GM18499 (cell line): Measurements from ENCODE around the gene SYNGAP1.
"Not testable (repeated sequence)": the region's sequence is repeated elsewhere in the genome, so short reads cannot be mapped to it uniquely, and the experiment has no call there.

Experiments
- ATAC-seq: cut with Tn5 transposase; IDR thresholded peaks from one replicate; pipeline ENCODE4 v1.9.1; 2021; ENCODE audit warnings: moderate number of reproducible peaks; ENCODE audit not compliant: insufficient read depth, unreplicated experiment

SYNGAP1 gene

GRCh38 chr6:33459226-33459625, 39.4 kb downstream of the SYNGAP1 start:
- ATAC-seq: no peak

DNA sequence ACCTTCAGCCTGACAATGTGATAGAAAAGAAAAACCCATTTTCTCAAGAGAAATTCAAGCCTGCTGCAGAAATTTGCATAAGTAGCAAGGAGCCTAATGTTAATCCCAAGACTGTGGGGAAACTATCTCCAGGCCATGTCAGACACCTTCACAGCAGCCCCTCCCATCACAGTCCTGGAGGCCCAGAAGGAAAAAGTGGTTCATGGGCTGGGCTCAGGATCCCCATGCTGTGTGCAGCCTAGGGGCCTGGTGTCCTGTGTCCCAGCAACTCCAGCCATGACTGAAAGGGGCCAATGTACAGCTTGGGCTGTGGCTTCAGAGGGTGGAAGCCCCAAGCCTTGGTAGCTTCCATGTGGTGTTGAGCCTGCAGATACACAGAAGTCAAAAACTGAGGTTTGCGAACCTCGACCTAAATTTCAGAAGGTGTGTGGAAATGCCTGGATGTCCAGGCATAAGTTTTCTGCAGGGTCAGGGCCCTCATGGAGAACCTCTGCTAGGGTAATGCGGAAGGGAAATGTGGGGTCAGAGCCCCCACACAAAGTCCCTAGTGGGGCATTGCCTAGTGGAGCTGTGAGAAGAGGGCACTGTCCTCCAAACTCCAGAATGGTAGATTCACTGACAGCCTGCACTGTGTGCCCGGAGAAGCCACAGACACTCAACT, 46.3 kb downstream of the SYNGAP1 start:
- ATAC-seq: no peak

GRCh38 chr6:33467091-33467490, 47.2 kb downstream of the SYNGAP1 start:
- ATAC-seq: no peak

DNA sequence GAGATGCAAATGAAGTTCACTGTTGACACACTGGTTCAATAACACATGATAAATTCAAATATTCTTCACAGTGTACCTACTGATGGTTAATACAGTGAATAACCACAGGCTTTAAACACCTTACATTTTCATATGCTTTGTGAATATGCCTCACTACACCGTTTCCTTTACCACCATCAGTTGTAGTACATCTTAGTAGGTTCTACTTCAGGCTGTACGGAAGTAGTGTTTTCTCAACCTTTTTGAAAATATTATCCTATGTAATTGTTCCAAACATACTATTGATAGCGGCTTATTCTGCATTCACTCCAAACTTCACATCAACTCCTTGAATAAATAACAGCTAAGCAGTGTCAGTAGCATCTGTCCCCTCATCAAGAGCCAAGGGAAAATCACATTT, 49.8 kb downstream of the SYNGAP1 start:
- no peak for ATAC-seq

GRCh38 chr6:33477864-33478263, 58.0 kb downstream of the SYNGAP1 start:
- ATAC-seq: no peak

GRCh38 chr6:33481192-33481591, 61.3 kb downstream of the SYNGAP1 start:
- no peak for ATAC-seq

GRCh38 chr6:33482620-33483019, 62.8 kb downstream of the SYNGAP1 start:
- not testable (repeated sequence) for ATAC-seq

GRCh38 chr6:33483678-33484077, 63.8 kb downstream of the SYNGAP1 start:
- no peak for ATAC-seq

GRCh38 chr6:33484673-33485262, 64.9 kb downstream of the SYNGAP1 start:
- not testable (repeated sequence) for ATAC-seq

DNA sequence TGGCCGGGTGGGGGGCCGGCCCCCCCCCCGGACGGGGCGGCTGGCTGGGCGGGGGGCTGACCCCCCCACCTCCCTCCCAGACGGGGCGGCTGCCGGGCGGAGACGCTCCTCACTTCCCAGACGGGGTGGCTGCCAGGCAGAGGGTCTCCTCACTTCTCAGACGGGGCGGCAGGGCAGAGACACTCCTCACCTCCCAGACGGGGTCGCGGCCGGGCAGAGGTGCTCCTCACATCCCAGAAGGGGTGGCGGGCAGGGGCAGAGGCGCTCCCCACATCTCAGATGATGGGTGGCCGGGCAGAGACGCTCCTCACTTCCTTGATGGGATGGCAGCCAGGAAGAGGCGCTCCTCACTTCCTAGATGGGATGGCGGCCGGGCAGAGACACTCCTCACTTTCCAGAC, 65.8 kb downstream of the SYNGAP1 start:
- ATAC-seq: not testable (repeated sequence)

GRCh38 chr6:33488339-33488738, 68.5 kb downstream of the SYNGAP1 start:
- ATAC-seq: no peak

DNA sequence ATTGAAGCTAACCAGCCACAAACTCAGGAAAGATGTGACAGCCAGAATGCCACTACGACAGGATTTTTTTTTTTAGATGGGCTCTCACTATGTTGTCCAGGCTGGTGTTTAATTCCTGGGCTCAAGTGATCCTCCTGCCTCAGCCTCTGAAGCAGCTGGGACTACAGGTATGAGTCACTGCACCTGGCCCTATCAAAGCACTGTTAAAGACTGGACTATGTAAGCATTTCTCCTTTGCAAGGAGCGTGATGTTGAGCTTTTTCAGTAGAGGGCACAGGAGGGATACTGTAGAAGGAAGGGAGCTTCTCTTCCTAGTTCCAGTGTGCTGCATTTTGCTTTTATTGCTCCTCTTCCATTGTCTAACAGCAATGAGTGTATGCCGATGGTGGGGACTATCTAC, 70.3 kb downstream of the SYNGAP1 start:
- no peak for ATAC-seq

- ATAC-seq: no peak
Observed at GRCh38 chr6:33490621-33491020, 70.8 kb downstream of the SYNGAP1 start.

DNA sequence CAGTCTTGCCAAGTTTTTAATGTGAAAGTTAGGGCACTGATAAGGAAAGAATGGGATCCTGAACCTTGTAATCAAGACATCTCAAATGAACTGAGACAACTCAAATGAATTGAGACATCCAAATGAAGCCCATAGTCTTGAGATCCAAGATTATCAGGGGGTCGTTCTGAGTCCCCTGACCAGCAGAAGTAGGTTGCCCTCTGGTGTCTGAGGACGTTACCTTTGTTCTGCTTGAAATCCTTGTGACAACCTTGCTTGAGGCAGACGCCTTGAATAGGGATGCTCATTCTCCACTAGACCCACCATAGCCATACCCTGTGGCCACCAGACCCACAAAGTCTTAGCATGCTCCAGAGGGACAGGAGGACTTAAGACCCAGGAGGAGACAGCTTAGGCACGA, 72.2 kb downstream of the SYNGAP1 start:
- ATAC-seq: no peak

DNA sequence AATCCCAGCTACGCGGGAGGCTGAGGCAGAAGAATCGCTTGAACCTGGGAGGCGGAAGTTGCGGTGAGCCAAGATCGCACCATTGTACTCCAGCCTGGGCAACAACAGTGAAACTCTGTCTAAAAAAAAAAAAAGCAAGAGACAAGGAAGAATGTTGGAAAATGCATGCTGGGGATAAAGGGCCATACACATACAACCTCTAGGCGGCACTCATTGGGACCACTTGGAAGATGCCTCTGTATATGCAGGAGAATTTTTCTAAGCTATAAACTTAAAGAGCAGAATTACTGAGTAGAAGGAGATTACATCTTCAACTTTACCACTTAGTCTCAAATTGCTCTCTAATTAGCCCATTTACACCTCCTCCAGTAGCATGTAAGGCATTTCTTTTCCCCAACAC, 77.3 kb downstream of the SYNGAP1 start:
- no peak for ATAC-seq

- ATAC-seq: no peak
Observed at GRCh38 chr6:33502486-33502885, 82.6 kb downstream of the SYNGAP1 start.

DNA sequence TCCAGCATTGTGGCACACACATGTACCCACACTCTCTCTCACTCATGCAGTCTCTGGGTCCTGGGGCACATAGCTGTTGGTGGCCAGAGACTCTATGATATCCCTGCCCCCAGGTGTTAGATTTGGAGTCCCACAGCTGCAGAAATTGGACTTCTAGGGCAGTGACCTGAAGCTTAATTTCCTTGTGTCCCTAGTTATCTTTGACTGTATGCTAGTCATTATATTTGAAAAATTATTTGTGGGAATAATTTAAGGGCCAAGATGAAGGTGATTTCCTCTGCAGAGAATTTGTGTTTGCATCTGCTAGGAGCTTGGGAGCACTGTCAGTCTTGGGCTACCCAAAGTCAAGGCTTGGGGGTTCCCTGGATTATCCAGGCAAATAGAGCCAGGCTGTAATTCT, 84.6 kb downstream of the SYNGAP1 start:
- no peak for ATAC-seq
